GM19240 (cell line): ENCODE data around the gene TRMT61A.

ENCODE experiments used
- DNase-seq: peaks from one replicate; pipeline ENCODE4 v3.0.0; 2011; ENCODE audit warnings: low spot score; ENCODE audit not compliant: insufficient read length

TRMT61A gene

DNA sequence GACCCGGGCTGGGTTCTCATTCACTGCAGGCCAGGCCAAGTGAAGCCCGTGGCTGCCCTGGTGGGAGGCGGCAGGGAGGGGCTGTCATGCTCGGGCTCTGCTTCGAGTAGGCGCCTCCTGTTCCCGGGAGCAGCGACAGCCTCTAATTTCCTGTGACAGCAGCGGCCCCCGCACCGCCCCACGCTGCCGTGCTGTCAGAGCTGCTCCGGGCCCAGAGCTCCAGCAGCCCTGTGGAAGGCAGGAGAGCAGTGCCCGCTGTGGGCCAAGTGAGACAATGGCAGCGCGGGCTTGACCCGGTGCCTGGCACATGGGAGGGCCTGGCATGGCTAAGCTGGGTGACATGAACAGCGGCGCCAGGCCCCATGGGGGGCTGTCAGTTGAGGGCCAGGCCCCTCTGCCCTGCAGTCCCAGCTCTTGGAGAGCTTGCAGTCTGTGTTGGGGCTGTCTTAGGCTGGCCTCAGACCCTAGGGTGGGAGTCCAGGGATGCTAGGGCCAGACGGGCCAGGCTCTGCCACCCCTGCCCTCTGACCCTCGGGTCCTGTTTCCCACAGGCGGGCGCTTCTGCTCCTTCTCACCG is 5.1 kb downstream of the TRMT61A start:
- no peak for DNase-seq

- DNase-seq, result no peak
Measured at GRCh38 chr14:103534576-103535061, 5.6 kb downstream of the TRMT61A start.

DNA sequence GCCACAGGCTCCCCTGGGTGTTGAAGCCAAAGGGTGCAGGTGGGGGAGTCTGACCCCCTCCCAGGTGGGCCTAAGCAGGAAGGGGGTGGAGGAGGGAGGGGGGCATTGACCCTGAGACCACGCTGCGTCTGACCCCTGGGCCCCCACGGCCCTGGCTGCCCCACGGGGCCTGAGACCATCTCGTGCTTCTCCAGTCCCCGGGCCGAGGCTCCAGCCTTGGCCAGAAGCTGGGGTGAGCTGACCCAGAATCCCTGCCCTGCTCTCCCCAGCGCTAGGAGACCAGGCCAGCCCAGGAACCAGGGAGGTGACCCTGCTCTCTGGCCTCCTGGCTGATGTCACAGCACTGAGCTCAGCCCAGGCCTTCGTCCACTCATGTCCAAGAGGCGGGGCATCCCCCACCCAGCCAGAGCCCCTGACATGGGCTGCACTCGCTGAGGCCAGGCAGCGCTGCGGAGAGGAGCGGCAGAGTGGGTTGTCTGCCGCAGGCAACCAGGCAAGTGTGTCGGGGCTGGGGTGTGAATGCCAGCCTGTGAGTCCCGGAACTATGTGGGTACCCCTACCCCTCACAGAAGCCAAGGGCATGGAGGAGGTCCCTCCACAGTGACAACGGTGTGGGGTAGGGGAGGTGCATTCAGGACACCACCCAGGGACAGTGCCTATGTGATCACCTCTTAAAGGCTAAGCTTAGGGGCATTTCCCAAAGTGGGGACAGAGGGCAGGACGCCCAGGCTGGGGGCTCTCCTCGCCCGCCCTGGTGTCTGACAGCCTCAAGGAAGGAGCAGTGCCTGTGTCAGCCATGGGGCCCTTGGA is 6.3 kb downstream of the TRMT61A start:
- DNase-seq, result no peak

GRCh38 chr14:103535891-103536565 is 7.0 kb downstream of the TRMT61A start:
- DNase-seq, result no peak

- no peak for DNase-seq
Measured at GRCh38 chr14:103536693-103537092, 7.7 kb downstream of the TRMT61A start.

- DNase-seq, result no peak
Measured at GRCh38 chr14:103537175-103537990, 8.4 kb downstream of the TRMT61A start.

- DNase-seq, result no peak
Measured at GRCh38 chr14:103538291-103539055, 9.5 kb downstream of the TRMT61A start.

DNA sequence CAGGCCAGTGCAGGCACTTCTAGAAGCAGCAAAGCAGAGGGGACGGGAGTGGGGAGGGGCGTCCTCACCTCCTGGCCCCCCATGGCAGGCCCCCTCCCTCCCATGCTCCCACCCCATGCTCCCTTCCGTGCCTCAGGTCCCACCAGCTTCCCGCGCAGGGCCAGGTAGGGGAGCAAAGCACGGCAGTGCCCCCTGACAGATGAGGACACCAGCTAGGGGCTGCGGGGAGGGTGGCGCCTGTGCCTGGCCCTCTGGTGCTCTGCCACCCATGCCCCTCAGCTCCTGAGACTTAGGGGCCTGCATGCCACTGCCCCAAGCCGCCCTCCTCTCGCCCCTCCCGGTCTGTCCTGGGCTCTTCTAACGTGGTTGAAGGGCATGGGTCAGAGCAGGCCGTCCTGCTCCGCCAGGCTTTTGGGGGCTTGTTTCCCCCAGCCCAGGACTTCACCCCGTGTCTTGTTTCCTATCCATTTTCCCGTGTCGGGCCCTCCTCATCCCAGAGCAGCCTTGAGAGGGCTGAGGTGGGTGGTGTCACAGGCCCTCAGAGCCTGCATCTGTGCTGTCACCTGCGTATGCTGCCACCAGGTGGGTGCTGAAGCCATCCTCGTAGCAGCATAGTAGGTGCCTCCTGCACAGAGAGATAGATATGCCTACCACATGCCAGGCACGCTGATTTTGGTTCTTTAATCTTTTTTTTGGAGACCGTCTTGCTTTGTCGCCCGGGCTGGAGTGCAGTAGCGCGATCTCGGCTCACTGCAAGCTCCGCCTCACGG is 10.2 kb downstream of the TRMT61A start:
- no peak for DNase-seq

- no peak for DNase-seq
Measured at GRCh38 chr14:103540821-103541708, 12.1 kb downstream of the TRMT61A start.

DNA sequence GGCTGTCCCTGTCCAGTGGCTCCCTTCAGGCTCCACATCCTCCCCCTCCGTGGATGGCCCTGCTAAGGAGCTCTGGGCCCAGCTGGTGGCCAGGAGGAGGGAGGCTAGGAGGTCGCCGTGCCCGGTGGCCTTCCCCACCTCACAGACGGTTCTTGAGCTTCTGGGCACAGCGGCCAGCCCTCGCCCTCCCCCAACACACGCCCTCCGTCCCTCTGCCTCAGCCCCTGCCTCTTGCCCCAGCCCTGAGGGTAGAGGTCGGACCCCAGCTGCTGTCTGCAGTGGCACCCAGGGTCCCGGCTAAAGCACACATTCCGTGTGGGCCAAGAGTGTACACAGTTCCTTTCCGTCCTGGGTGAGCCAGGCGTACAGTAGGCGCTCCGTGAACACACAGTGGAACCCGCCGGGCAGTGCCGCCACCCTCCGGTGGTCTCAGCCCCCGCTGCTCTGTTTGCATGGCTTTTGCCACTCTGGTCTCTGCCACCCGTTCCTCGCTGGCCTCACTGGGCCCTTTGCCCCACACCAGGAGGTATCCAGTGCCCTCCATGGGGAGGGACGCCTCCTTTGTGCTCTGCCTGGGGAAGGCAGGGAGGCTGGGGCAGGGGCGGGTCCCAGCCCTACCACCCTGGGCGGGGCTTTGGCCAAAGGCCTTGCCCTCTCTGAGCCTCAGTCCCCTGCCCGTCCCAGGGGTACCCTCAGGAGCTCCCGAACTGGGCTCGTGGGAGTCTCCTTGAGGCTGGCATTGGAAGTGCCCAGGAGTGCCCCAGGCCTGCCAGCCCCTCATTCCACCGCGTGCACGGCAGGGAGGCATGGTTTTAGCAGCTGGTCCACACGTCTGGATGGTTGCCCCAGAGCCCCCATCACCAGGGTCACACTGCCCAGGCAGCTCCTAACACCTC is 13.0 kb downstream of the TRMT61A start:
- no peak for DNase-seq

DNA sequence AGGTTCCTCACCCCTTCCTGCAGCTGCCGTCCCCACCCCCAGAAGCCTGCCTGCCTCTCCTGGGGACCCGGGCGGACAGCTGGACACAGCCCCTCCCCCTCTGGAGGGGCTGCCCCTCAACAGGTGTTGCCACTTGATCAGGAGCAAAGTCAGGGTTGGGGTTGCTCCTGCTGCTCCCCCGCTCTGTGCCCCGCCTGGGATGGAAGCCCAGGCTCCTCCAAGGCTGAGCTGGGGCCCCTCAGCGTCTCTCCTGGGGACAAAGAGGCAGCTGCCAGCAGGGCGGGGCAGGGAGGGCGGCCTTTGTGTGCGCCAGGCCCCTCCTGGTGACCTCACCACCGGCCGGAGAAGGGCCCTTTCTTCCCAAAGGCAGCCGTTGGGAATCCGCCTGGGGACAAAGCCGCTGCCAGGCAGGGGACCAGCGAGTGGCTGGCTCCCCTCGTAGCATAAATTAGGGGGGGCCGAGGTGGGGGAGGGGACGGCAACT is 13.7 kb downstream of the TRMT61A start:
- no peak for DNase-seq

GRCh38 chr14:103543140-103543539 is 14.1 kb downstream of the TRMT61A start:
- DNase-seq, result no peak

DNA sequence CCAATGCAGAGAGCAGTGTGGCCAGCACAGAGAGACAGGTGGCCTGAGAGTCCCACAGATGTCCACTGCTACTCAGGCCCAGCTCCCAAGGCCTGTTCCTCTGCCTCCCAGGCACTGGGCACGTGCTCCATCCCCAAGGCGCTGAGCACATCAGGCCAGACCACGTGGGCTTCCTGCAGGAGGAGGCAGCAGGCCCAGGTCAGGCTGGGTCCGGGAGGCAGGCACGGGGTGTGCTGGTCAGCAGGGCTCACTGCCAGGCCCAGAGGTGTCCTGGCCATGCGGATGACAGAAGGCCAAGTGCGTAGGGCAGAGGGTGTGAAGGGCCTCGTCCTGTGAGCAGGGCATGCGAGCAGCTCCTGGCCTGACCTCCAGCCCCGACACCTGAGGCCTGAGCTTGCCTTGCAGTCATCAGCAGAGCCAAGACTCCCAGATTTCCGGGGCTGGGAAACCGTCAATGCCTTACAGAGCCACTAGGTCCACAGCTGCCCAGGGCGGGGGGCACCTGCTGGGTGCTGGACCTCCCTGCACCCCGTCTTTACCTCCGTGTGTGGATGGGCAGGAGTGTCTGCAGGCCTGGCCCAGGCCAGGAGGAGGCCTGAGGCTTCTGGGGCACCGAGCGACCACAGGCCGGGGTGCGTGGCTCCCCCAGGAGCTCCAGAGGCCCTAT is 14.9 kb downstream of the TRMT61A start:
- no peak for DNase-seq

DNA sequence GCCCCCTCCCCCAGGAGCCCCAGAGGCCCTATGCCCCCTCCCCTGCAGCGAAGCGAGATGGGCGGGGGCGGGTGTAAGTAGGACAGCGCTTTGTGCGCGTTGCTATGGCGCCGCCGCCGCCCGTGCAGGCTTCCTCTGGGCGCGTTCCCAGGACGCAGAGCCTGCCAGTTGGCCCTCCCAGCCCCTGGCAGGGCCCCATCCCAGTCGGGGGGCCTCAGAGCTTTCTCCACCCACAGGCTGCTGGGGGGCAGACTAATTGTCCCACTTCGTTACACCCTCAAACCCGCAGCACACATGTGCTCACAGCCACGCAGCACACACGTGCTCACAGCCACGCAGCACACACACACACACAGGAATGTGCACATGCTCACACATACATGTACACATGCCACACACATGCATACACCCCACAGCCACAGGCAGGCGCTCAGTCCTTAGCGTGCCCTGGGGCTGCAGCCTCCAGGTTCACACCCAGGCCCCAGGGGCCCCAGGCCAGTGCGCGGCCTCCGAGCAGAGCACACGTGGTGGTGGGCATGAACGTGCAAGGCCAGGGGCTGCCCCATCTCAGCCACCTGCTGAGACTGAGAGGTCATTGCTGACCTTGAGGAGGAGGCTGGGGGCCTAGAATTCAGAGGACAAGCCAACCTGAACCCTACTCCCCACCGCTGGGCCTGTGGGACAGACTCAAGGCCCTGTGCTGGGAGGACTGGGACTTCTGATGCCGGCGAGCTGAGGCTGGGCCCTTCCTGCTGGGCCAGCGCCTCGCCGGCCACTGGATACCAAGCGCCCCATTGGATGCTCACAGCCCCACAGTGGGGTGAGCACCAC is 15.6 kb downstream of the TRMT61A start:
- no peak for DNase-seq

DNA sequence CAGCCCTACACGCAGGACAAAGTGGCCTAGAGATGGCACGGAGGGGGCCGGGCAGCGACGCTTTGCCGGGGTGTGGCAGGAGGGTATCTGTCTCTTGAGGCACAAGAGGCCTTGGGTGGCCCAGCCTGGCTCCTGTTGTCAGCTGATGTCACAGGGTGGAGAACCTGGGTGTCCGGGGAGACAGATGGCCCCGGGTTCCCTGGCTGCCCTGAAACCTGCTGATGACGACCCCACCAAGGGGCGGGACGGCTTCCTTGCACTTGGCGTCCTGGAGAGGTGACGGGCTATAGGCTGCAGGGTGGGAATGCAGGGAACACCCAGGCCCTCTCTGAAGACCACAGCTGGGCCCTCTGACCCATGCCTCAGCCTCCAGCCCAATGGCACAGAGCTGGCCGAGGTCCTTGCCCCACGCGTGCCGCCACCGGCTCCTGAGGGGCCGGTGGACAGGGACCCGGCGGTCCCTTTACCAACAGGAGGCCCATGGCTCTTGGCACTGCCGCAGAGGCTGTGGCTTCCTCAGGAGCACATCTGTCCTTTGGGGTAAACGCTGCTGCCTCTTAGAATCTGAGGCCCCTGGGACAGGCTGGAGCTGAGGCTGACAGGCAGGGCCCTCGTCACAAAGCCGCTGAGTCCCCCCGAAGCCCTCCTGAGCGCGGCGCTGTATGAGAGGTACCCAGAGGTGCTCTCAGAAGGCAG is 16.4 kb downstream of the TRMT61A start:
- DNase-seq, result no peak
